ENCODE measurements around the gene DCHS1.

Gene DCHS1

GRCh38 chr11:6646071-6646470, 9.5 kb downstream of the DCHS1 start:
- DNase-seq, result peak; percentile 30

GRCh38 chr11:6642957-6643356, 12.7 kb downstream of the DCHS1 start:
- DNase-seq, result no peak

GRCh38 chr11:6640985-6641701, 14.5 kb downstream of the DCHS1 start:
- no peak for DNase-seq

- DNase-seq, result no peak
Measured at GRCh38 chr11:6640036-6640984, 15.3 kb downstream of the DCHS1 start.

GRCh38 chr11:6638429-6638828, 17.2 kb downstream of the DCHS1 start:
- DNase-seq, result no peak

GRCh38 chr11:6637871-6638270, 17.7 kb downstream of the DCHS1 start:
- DNase-seq, result no peak

- no peak for DNase-seq
Measured at GRCh38 chr11:6636480-6636879, 19.1 kb downstream of the DCHS1 start.

GRCh38 chr11:6635082-6635932, 20.3 kb downstream of the DCHS1 start:
- peak; percentile 60 for DNase-seq

- no peak for DNase-seq
Measured at GRCh38 chr11:6634534-6634933, 21.1 kb downstream of the DCHS1 start.

GRCh38 chr11:6633422-6634408, 21.9 kb downstream of the DCHS1 start:
- no peak for DNase-seq

- DNase-seq, result no peak
Measured at GRCh38 chr11:6632116-6633073, 23.2 kb downstream of the DCHS1 start.

- no peak for DNase-seq
Measured at GRCh38 chr11:6631361-6631890, 24.2 kb downstream of the DCHS1 start.

- DNase-seq, result no peak
Measured at GRCh38 chr11:6630632-6631291, 24.8 kb downstream of the DCHS1 start.

- DNase-seq, result peak; percentile 51
Measured at GRCh38 chr11:6629892-6630631, 25.5 kb downstream of the DCHS1 start.

- no peak for DNase-seq
Measured at GRCh38 chr11:6629573-6629891, 26.1 kb downstream of the DCHS1 start.

GRCh38 chr11:6628526-6628925, 27.1 kb downstream of the DCHS1 start:
- no peak for DNase-seq

GRCh38 chr11:6627762-6628241, 27.8 kb downstream of the DCHS1 start:
- no peak for DNase-seq

GRCh38 chr11:6626971-6627761, 28.4 kb downstream of the DCHS1 start:
- DNase-seq, result no peak

Measured in eye (tissue), 1 donor.